Natural killer cell (primary cell): ENCODE measurements around the gene ZNF746. TPM values are rescaled to one million over a fixed set of nuclear protein-coding genes. Genes with fewer than 3 reads are reported as not detected.
"Not testable (repeated sequence)": the region's sequence is repeated elsewhere in the genome, so short reads cannot be mapped to it uniquely, and the experiment has no call there.

Experiments used
- ATAC-seq, 3 donors: fragments of 150-1000 bp in 2 of 3; fragments of 200-7000 bp in 1 of 3; cut with Tn5 transposase; 1 replicate in 1 of 3; 2 replicates in 2 of 3; pipeline ENCODE4 v1.10.0; 2021; ENCODE audit warnings: mild to moderate bottlenecking in 2 of 3, moderate library complexity in 2 of 3
- DNase-seq, 2 donors: peaks; one replicate each; pipeline versions ENCODE4 v3.0.0 to v3.0.0-alpha.2; 2013 to 2021; ENCODE audit warnings: mixed read lengths in 1 of 2
- H3K27ac ChIP-seq: one replicate; pipeline ENCODE4 v1.5.1; 2013; ENCODE audit warnings: mild to moderate bottlenecking, low read length
- H3K27me3 ChIP-seq: one replicate; pipeline ENCODE4 v1.6.1; 2013; ENCODE audit warnings: low read length; ENCODE audit not compliant: control insufficient read depth, insufficient read depth
- H3K36me3 ChIP-seq: one replicate; pipeline ENCODE4 v1.6.1; 2013; ENCODE audit warnings: low read length; ENCODE audit not compliant: control insufficient read depth, insufficient read depth
- H3K4me1 ChIP-seq: one replicate; pipeline ENCODE4 v1.6.1; 2013; ENCODE audit warnings: low read length; ENCODE audit not compliant: control insufficient read depth, insufficient read depth
- H3K4me3 ChIP-seq: one replicate; pipeline ENCODE4 v1.5.1; 2013; ENCODE audit warnings: low read length
- H3K9me3 ChIP-seq: one replicate; pipeline ENCODE4 v1.6.1; 2013; ENCODE audit warnings: low read length; ENCODE audit not compliant: control insufficient read depth, insufficient read depth
- H3K27ac Mint-ChIP-seq, 2 donors: one replicate each; pipeline ENCODE4 v1.8.0; 2022; ENCODE audit warnings: mild to moderate bottlenecking in 2 of 2, mixed read lengths in 2 of 2, moderate library complexity in 1 of 2
- H3K27me3 Mint-ChIP-seq, 2 donors: one replicate each; pipeline ENCODE4 v1.8.0; 2022; ENCODE audit warnings: low read depth in 2 of 2, mixed read lengths in 2 of 2
- H3K36me3 Mint-ChIP-seq: one replicate; pipeline ENCODE4 v1.8.0; 2022; ENCODE audit warnings: mixed read lengths
- H3K4me1 Mint-ChIP-seq, 2 donors: one replicate each; pipeline ENCODE4 v1.8.0; 2022; ENCODE audit warnings: mixed read lengths in 2 of 2
- H3K4me3 Mint-ChIP-seq: one replicate; pipeline ENCODE4 v1.8.0; 2022; ENCODE audit warnings: mild to moderate bottlenecking, moderate library complexity, mixed read lengths
- H3K9me3 Mint-ChIP-seq, 2 donors: one replicate each; pipeline ENCODE4 v1.8.0; 2022; ENCODE audit warnings: mixed read lengths in 2 of 2
- WGBS: methylation state at CpG from one replicate; pipeline ENCODE4 v1.1.7; 2013; ENCODE audit warnings: missing lambda C conversion rate; ENCODE audit not compliant: insufficient coverage; 5-methylcytosine and 5-hydroxymethylcytosine counted together
- intact Hi-C: fragments of 100-400 bp; cut with micrococcal nuclease; formaldehyde crosslinking; loops from one replicate; pipeline ENCODE4 v1.14.2; 2022
- total RNA-seq, 4 donors: library from RNA; stranded (reverse); fragments of 120-200 nt in 1 of 4; gene quantifications; one replicate each; pipeline versions ENCODE4 v1.2.3 to v1.2.4, GENCODE V29; 2013 to 2022
- TF ChIP-seq, protein P1 (sequence below): fragments of 200-600 bp; IDR thresholded peaks from one replicate; pipeline ENCODE4 v1.8.0; 2022; ENCODE audit warnings: antibody characterized with exemption

The ZNF746 gene
- total RNA-seq, 3 donors from 2014 or later (not counting 1 experiment from before 2014, with no cell fraction given) = 41.4 to 48.6 (median 47.3) TPM

DNA sequence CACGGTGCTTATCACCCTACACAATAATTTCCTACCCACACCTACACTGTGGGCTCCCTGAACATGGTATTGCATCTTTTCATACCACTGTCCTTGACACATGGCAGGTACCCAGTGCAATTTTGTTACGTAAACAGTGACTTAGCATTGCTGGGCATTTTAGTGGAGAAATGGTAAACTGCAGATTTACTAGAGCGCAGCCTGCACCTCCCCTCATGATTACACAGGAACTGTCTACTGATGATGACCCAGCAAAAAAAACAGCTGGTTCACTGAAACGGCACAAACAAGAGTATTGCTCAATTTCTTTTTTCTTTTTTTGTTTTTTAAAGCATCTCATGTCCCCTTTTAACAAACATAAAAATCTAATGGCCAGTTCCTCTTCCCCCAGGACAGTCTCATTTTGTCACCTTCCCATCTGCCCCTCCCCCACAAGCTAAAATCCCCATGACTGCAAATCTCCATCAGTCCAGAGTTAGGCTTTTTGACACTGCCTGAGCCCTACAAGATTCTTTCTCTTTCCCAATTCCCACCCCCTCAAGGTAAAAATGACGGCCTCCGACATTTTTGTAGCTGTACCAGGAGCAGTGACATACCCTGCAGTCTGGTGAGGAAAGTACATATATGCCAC is 2.8 kb downstream of the ZNF746 start:
- no peaks in the 10 kb centered on the region for H3K9me3 Mint-ChIP-seq
- peak overlapping the region; percentile 64 to 85 for H3K27ac Mint-ChIP-seq
- no peak overlapping the region for H3K4me3 ChIP-seq
- no peak overlapping the region for H3K27ac ChIP-seq
- no peaks in the 10 kb centered on the region for H3K27me3 Mint-ChIP-seq
- peaks cover 30% of the 10 kb centered on the region for H3K36me3 ChIP-seq
- peaks cover 28 to 34% of the 10 kb centered on the region in 2 donors for H3K4me1 Mint-ChIP-seq
- no peaks in the 10 kb centered on the region for H3K27me3 ChIP-seq
- H3K36me3 Mint-ChIP-seq = peaks cover 9% of the 10 kb centered on the region
- intact Hi-C loops = loop anchor here (2.0 kb wide), 1 partner anchor 128 kb away; no protein-coding TSS in a partner anchor
- WGBS = 80% methylated on average over 6 of the region's 6 CpGs
- peaks cover 16% of the 10 kb centered on the region for H3K4me1 ChIP-seq
- no peak for DNase-seq
- H3K4me3 Mint-ChIP-seq = peak overlapping the region; percentile 68
- TF ChIP-seq, protein P1, sequence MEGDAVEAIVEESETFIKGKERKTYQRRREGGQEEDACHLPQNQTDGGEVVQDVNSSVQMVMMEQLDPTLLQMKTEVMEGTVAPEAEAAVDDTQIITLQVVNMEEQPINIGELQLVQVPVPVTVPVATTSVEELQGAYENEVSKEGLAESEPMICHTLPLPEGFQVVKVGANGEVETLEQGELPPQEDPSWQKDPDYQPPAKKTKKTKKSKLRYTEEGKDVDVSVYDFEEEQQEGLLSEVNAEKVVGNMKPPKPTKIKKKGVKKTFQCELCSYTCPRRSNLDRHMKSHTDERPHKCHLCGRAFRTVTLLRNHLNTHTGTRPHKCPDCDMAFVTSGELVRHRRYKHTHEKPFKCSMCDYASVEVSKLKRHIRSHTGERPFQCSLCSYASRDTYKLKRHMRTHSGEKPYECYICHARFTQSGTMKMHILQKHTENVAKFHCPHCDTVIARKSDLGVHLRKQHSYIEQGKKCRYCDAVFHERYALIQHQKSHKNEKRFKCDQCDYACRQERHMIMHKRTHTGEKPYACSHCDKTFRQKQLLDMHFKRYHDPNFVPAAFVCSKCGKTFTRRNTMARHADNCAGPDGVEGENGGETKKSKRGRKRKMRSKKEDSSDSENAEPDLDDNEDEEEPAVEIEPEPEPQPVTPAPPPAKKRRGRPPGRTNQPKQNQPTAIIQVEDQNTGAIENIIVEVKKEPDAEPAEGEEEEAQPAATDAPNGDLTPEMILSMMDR = no peak
- peak in 1 of 3 donors; percentile 33 for ATAC-seq
- H3K9me3 ChIP-seq = no peaks in the 10 kb centered on the region

DNA sequence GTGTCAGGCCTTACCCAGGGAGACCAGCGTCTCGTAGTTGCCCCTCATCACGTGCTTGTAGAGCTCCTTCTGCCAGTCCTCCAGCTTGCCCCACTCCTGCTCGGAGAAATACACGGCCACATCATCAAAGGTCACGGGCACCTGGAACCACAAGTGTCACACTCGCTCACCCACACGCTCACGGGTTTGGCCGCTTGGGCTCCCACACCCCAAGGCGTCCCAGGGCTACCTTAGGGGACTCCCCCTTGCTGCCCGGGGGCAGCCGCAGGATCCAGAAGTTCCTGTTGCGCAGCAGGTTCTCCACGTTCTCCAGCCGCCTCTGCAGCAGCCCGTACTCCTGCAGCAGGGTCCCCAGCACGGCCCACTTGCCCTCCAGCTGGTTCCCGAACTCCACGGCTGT is 3.6 kb downstream of the ZNF746 start:
- peak overlapping the region in 1 of 2 donors; percentile 64 for H3K27ac Mint-ChIP-seq
- H3K9me3 Mint-ChIP-seq, H3K4me3 Mint-ChIP-seq, H3K27ac ChIP-seq, DNase-seq, H3K36me3 Mint-ChIP-seq, H3K9me3 ChIP-seq, ATAC-seq, H3K4me3 ChIP-seq, H3K27me3 ChIP-seq, H3K27me3 Mint-ChIP-seq: not testable (repeated sequence)
- 90% methylated on average over 15 of the region's 20 CpGs for whole genome bisulfite sequencing
- H3K4me1 Mint-ChIP-seq = peaks cover 23 to 35% of the 10 kb centered on the region in 2 donors
- intact Hi-C loops = loop anchor here (2.0 kb wide), 1 partner anchor 129 kb away; no protein-coding TSS in a partner anchor
- Histone ChIP-seq H3K36me3 (peaks cover 32% of the 10 kb centered on the region), H3K4me1 (peaks cover 13% of the 10 kb centered on the region)

DNA sequence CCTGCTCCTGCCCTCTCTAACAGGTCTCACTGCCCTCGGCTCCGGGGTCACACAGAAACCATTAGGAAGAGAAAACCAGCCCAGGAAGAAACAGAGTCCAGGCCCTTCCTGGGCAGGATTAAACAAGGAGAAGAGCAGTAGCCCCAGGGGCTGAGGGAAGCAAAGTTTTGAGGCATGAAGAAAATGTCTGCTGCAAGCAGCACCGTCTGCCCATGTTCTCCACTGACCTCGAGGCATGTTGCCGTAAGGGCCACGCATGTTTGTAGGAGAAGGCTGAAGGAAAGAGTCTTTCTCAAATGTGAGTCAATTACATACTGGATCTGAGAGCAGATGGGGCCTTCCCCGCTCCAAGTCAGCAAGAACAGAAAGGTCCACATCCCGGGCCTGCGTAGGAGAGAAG is 4.2 kb downstream of the ZNF746 start:
- no peak overlapping the region for H3K27ac ChIP-seq

DNA sequence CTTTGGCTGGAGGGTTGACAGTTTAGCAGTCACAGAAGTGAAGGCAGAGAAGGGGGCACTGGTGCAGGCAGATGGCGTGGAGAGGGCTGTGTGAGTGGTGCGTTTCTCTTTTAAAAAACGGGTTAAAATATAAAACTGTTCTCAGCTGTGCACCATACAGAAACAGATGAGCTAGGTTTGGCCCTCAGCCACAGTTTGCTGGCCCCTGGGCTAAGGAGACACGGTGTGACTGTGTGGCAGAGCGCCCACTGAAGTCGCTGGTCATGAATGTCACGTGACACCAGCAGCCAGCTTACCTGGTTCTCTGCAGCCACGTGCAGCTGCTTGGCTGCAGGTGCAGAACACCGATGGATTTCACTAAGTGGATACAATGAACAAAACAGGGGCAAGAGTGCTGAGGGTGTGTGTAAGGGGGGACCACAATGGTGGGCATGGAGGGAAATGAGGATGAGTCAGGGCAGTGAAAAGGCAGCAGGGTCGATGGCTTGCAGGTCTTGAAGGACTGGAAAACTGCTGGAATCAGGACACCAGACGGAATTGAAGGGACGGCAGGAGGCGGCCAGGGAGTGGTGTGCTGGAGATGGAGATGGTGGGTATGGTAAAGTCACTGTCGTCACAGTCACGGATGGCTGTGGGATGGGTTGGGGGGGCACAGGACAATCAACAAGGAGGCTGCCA is 7.4 kb downstream of the ZNF746 start:
- peaks cover 7 to 21% of the 10 kb centered on the region in 2 donors for H3K4me1 Mint-ChIP-seq
- Histone ChIP-seq H3K4me1 (no peaks in the 10 kb centered on the region), H3K36me3 (peaks cover 54% of the 10 kb centered on the region), H3K9me3 (no peaks in the 10 kb centered on the region), H3K27ac (no peak overlapping the region), H3K27me3 (no peaks in the 10 kb centered on the region), H3K4me3 (no peak overlapping the region)
- peaks cover 25% of the 10 kb centered on the region for H3K36me3 Mint-ChIP-seq
- no peaks in the 10 kb centered on the region for H3K9me3 Mint-ChIP-seq
- no peaks in the 10 kb centered on the region for H3K27me3 Mint-ChIP-seq
- intact Hi-C loops = no loop called here
- TF ChIP-seq, protein P1 = no peak
- ATAC-seq (no peak), DNase-seq (no peak)
- H3K27ac Mint-ChIP-seq = peak overlapping the region in 1 of 2 donors; percentile 39
- 93% methylated on average over 15 of the region's 15 CpGs for WGBS
- H3K4me3 Mint-ChIP-seq = no peak overlapping the region

More for the DNA sequence above, 4.2 kb downstream of the ZNF746 start:
- H3K9me3 ChIP-seq = no peaks in the 10 kb centered on the region
- intact Hi-C loops = no loop called here
- ATAC-seq = no peak
- Mint-ChIP-seq H3K4me1 (peaks cover 23 to 38% of the 10 kb centered on the region in 2 donors), H3K4me3 (no peak overlapping the region), H3K27ac (no peak overlapping the region), H3K9me3 (no peaks in the 10 kb centered on the region), H3K27me3 (no peaks in the 10 kb centered on the region), H3K36me3 (peaks cover 9% of the 10 kb centered on the region)
- no peak for DNase-seq
- peaks cover 35% of the 10 kb centered on the region for H3K36me3 ChIP-seq
- no peak overlapping the region for H3K4me3 ChIP-seq
- TF ChIP-seq, protein P1 = no peak
- peaks cover 13% of the 10 kb centered on the region for H3K4me1 ChIP-seq
- no peaks in the 10 kb centered on the region for H3K27me3 ChIP-seq
- 98% methylated on average over 9 of the region's 9 CpGs for WGBS
